ENCODE results near the gene DNAJC5. TPM values are rescaled to one million over a fixed set of nuclear protein-coding genes. Genes with fewer than 3 reads are reported as not detected.

The DNAJC5 gene
- total and polyA plus RNA-seq, 2 donors: 23.3 to 26.1 TPM

DNA sequence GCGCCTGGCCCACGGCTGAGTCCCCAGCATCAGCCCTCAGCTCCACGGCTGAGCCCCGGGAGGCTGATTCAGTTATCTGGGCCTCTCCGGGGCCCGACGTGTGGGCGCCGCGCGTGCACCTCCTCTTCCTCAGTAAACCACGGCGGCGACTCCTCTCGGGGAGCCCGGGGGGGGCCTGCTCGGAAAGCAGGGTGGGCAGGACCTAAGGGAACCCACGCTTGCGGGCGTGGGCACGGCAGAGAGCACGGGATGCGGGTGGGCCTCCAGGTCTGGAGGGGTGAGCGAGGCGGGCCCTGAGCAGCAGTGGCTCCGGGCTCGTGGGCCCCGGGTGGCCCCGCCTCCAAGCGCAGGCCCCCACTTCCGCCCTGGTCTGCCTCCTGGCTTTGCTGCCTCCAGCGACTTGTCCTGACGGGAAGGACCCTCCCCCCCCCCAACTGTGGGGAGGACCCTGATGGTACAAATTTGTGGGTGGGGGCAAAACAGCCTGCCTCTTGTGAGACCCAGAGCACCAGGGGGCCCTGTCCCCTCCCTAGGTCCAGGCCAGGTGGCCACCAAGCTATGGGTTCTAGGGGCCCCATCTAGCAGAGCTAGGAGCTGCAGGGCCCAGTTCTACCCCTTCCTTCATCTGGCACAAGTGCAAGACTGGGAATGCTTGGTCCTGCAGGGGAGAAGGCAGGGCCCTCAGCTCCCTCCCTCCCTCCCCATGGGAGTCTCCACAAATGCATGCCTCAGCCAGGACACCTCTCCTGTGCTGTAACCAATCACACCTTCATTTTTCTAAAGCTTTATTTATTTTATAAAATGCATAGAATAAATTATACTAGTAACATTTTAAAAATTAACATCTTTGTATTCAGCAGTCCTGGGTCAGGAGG is 44.4 kb downstream of the DNAJC5 start:
- no peak overlapping the region for H3K4me3 ChIP-seq (ENCODE audit: low read length in 2 of 2)
- no peaks in the 10 kb centered on the region for H3K27me3 ChIP-seq (ENCODE audit: control insufficient read depth in 2 of 2, insufficient read depth in 1 of 2, low read length in 1 of 2)
- no peak overlapping the region for H3K27ac ChIP-seq (ENCODE audit: low read depth in 1 of 2, low read length in 1 of 2)
- DNase-seq (ENCODE audit: low read depth in 6 of 9, low spot score in 9 of 9): no peak
- WGBS: 86% methylated on average over 33 of the region's 33 CpGs
- H3K4me1 ChIP-seq (ENCODE audit: control insufficient read depth in 2 of 2, insufficient read depth in 2 of 2, low read length in 2 of 2): peaks cover 4 to 16% of the 10 kb centered on the region in 2 donors
- peaks cover 0 to 14% of the 10 kb centered on the region in 2 donors for H3K9me3 ChIP-seq (ENCODE audit: control insufficient read depth in 2 of 2, insufficient read depth in 1 of 2, low read length in 1 of 2)
- peaks cover 49 to 68% of the 10 kb centered on the region in 2 donors for H3K36me3 ChIP-seq (ENCODE audit: control insufficient read depth in 2 of 2, insufficient read depth in 2 of 2, low read length in 1 of 2)

DNA sequence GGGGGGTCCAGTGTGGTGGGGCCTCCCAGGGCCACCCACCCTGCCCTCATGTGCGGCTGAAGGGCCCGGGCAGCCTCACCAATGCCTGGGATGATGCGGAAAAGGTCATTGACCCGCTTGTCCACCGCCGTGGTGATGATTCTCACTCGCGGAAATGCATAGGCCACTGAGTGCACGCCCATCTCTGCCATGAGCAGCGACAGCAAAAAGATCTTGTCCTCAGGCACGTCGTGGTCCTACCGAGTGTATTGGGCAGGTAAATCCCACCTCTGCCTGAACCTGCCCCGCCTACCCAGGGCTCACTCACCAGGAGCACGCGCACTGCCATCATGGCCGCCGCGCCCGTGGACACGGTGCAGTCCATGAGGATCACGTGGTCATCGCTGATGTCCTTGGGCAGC is 45.1 kb downstream of the DNAJC5 start:
- Histone ChIP-seq H3K4me3 (ENCODE audit: low read length in 2 of 2) (no peak overlapping the region), H3K27me3 (ENCODE audit: control insufficient read depth in 2 of 2, insufficient read depth in 1 of 2, low read length in 1 of 2) (no peaks in the 10 kb centered on the region), H3K27ac (ENCODE audit: low read depth in 1 of 2, low read length in 1 of 2) (no peak overlapping the region), H3K9me3 (ENCODE audit: control insufficient read depth in 2 of 2, insufficient read depth in 1 of 2, low read length in 1 of 2) (peaks cover 0 to 14% of the 10 kb centered on the region in 2 donors), H3K4me1 (ENCODE audit: control insufficient read depth in 2 of 2, insufficient read depth in 2 of 2, low read length in 2 of 2) (peaks cover 4 to 16% of the 10 kb centered on the region in 2 donors), H3K36me3 (ENCODE audit: control insufficient read depth in 2 of 2, insufficient read depth in 2 of 2, low read length in 1 of 2) (peaks cover 48 to 68% of the 10 kb centered on the region in 2 donors)
- 98% methylated on average over 23 of the region's 23 CpGs for WGBS
- no peak for DNase-seq (ENCODE audit: low read depth in 6 of 9, low spot score in 9 of 9)

GRCh38 chr20:63940472-63941266 is 45.7 kb downstream of the DNAJC5 start:
- no peaks in the 10 kb centered on the region for H3K27me3 ChIP-seq (ENCODE audit: control insufficient read depth in 2 of 2, insufficient read depth in 1 of 2, low read length in 1 of 2)
- peaks cover 48 to 68% of the 10 kb centered on the region in 2 donors for H3K36me3 ChIP-seq (ENCODE audit: control insufficient read depth in 2 of 2, insufficient read depth in 2 of 2, low read length in 1 of 2)
- peaks cover 0 to 14% of the 10 kb centered on the region in 2 donors for H3K9me3 ChIP-seq (ENCODE audit: control insufficient read depth in 2 of 2, insufficient read depth in 1 of 2, low read length in 1 of 2)
- 98% methylated on average over 58 of the region's 58 CpGs for WGBS
- H3K4me3 ChIP-seq (ENCODE audit: low read length in 2 of 2): no peak overlapping the region
- DNase-seq (ENCODE audit: low read depth in 6 of 9, low spot score in 9 of 9): no peak
- peaks cover 4 to 16% of the 10 kb centered on the region in 2 donors for H3K4me1 ChIP-seq (ENCODE audit: control insufficient read depth in 2 of 2, insufficient read depth in 2 of 2, low read length in 2 of 2)
- H3K27ac ChIP-seq (ENCODE audit: low read depth in 1 of 2, low read length in 1 of 2): no peak overlapping the region

GRCh38 chr20:63941282-63942081 is 46.6 kb downstream of the DNAJC5 start:
- Histone ChIP-seq H3K36me3 (ENCODE audit: control insufficient read depth in 2 of 2, insufficient read depth in 2 of 2, low read length in 1 of 2) (peaks cover 52 to 68% of the 10 kb centered on the region in 2 donors), H3K4me3 (ENCODE audit: low read length in 2 of 2) (no peak overlapping the region), H3K27me3 (ENCODE audit: control insufficient read depth in 2 of 2, insufficient read depth in 1 of 2, low read length in 1 of 2) (no peaks in the 10 kb centered on the region), H3K9me3 (ENCODE audit: control insufficient read depth in 2 of 2, insufficient read depth in 1 of 2, low read length in 1 of 2) (peaks cover 0 to 14% of the 10 kb centered on the region in 2 donors), H3K4me1 (ENCODE audit: control insufficient read depth in 2 of 2, insufficient read depth in 2 of 2, low read length in 2 of 2) (peaks cover 4 to 16% of the 10 kb centered on the region in 2 donors), H3K27ac (ENCODE audit: low read depth in 1 of 2, low read length in 1 of 2) (no peak overlapping the region)
- peak in 2 of 9 donors; percentile 36 to 86 for DNase-seq (ENCODE audit: low read depth in 6 of 9, low spot score in 9 of 9)
- WGBS: 73% methylated on average over 35 of the region's 39 CpGs

GRCh38 chr20:63942250-63942951 is 47.5 kb downstream of the DNAJC5 start:
- Histone ChIP-seq H3K4me3 (ENCODE audit: low read length in 2 of 2) (no peak overlapping the region), H3K36me3 (ENCODE audit: control insufficient read depth in 2 of 2, insufficient read depth in 2 of 2, low read length in 1 of 2) (peaks cover 52 to 67% of the 10 kb centered on the region in 2 donors), H3K4me1 (ENCODE audit: control insufficient read depth in 2 of 2, insufficient read depth in 2 of 2, low read length in 2 of 2) (peaks cover 4 to 17% of the 10 kb centered on the region in 2 donors), H3K9me3 (ENCODE audit: control insufficient read depth in 2 of 2, insufficient read depth in 1 of 2, low read length in 1 of 2) (peaks cover 0 to 14% of the 10 kb centered on the region in 2 donors), H3K27ac (ENCODE audit: low read depth in 1 of 2, low read length in 1 of 2) (peak overlapping the region; percentile 60 to 82), H3K27me3 (ENCODE audit: control insufficient read depth in 2 of 2, insufficient read depth in 1 of 2, low read length in 1 of 2) (no peaks in the 10 kb centered on the region)
- DNase-seq (ENCODE audit: low read depth in 6 of 9, low spot score in 9 of 9): peak in 2 of 9 donors; percentile 60 to 63
- 62% methylated on average over 30 of the region's 30 CpGs for WGBS

DNA sequence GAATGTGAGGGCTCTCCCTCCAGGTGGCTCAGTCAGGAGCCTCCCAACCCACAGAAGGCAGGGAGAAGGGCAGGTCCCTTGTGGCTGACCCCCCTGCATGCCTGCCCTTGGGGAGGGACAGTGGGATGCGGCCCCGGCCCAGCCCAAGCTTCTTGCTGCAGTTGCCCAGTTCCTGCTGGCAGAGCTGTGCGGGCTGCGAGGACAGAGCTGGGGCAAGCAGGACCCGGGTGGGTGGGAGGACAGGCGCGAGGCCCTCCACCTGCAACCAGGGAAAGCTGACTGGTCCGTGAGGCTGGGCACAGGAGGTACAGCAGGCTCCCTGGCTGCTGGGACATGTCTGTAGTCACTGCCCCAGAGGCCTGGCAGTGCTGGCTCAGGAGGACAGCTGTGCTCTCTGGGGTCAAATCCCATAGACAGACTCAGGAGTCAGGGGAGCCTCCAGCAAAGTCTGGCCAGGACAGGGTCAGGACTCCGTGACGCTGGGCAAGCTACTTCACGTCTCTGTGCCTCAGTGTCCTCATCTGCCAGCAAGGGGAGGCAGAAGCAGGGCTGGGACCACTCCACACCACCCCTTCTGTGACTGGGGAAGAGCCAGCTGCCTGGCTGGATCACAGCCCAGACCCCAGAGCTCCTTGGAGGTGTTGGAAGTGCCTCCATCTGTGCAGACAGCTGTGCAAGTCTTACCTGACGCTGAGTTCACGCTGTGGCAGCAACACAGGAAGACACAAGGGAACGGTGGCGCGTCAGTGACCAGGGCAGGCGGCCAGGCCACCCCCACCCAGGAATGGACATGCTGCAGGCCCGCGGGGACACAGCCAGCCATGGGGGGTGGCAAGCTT is 48.3 kb downstream of the DNAJC5 start:
- DNase-seq (ENCODE audit: low read depth in 6 of 9, low spot score in 9 of 9): no peak
- 97% methylated on average over 19 of the region's 19 CpGs for WGBS
- Histone ChIP-seq H3K9me3 (ENCODE audit: control insufficient read depth in 2 of 2, insufficient read depth in 1 of 2, low read length in 1 of 2) (peaks cover 0 to 13% of the 10 kb centered on the region in 2 donors), H3K4me3 (ENCODE audit: low read length in 2 of 2) (no peak overlapping the region), H3K27ac (ENCODE audit: low read depth in 1 of 2, low read length in 1 of 2) (peak overlapping the region; percentile 60 to 82), H3K4me1 (ENCODE audit: control insufficient read depth in 2 of 2, insufficient read depth in 2 of 2, low read length in 2 of 2) (peaks cover 9 to 25% of the 10 kb centered on the region in 2 donors), H3K36me3 (ENCODE audit: control insufficient read depth in 2 of 2, insufficient read depth in 2 of 2, low read length in 1 of 2) (peaks cover 52 to 66% of the 10 kb centered on the region in 2 donors), H3K27me3 (ENCODE audit: control insufficient read depth in 2 of 2, insufficient read depth in 1 of 2, low read length in 1 of 2) (no peaks in the 10 kb centered on the region)

DNA sequence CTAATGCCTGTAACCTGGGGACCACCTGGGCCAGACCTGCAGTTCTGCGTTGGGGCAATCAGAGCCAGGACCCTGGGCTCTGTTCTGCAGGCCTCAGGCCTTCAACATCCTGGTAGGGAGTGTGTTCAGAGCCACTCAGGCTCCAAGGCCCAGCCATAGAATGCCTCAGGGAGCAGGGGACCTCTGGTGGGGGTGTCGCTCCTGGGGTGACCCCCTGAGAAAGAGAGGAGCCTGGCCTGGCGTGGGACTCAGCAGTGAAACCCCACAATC is 48.8 kb downstream of the DNAJC5 start:
- H3K9me3 ChIP-seq (ENCODE audit: control insufficient read depth in 2 of 2, insufficient read depth in 1 of 2, low read length in 1 of 2): peaks cover 0 to 10% of the 10 kb centered on the region in 2 donors
- H3K4me1 ChIP-seq (ENCODE audit: control insufficient read depth in 2 of 2, insufficient read depth in 2 of 2, low read length in 2 of 2): peaks cover 13 to 31% of the 10 kb centered on the region in 2 donors
- peaks cover 52 to 60% of the 10 kb centered on the region in 2 donors for H3K36me3 ChIP-seq (ENCODE audit: control insufficient read depth in 2 of 2, insufficient read depth in 2 of 2, low read length in 1 of 2)
- 97% methylated on average over 3 of the region's 3 CpGs for WGBS
- H3K4me3 ChIP-seq (ENCODE audit: low read length in 2 of 2): no peak overlapping the region
- no peak overlapping the region for H3K27ac ChIP-seq (ENCODE audit: low read depth in 1 of 2, low read length in 1 of 2)
- DNase-seq (ENCODE audit: low read depth in 6 of 9, low spot score in 9 of 9): no peak
- no peaks in the 10 kb centered on the region for H3K27me3 ChIP-seq (ENCODE audit: control insufficient read depth in 2 of 2, insufficient read depth in 1 of 2, low read length in 1 of 2)

Data from thymus (tissue), 11 donors.